Neural progenitor cell (in vitro differentiated cells): ENCODE results near the gene FOXK1. TPM values are rescaled to one million over a fixed set of nuclear protein-coding genes. Genes with fewer than 3 reads are reported as not detected.

Source experiments
- DNase-seq: peaks from one replicate; pipeline ENCODE4 v3.0.0-alpha.2; 2016; ENCODE audit warnings: low spot score
- H2AFZ ChIP-seq: fragments of 200-600 bp; sonication (generic); replicated peaks from 2 replicates; pipeline ENCODE4 v1.6.1; 2016; ENCODE audit warnings: antibody characterized with exemption
- H3F3A ChIP-seq: fragments of 200-600 bp; sonication (generic); 2 replicates; pipeline ENCODE4 v1.6.1; 2016; ENCODE audit warnings: antibody characterized with exemption, low read depth
- H3K27ac ChIP-seq: fragments of 200-600 bp; sonication (generic); 2 replicates; pipeline ENCODE4 v1.5.1; 2016; ENCODE audit warnings: mild to moderate bottlenecking
- H3K27me3 ChIP-seq: fragments of 200-600 bp; sonication (generic); 2 replicates; pipeline ENCODE4 v1.6.1; 2016; ENCODE audit warnings: mild to moderate bottlenecking, moderate library complexity
- H3K36me3 ChIP-seq: fragments of 200-600 bp; sonication (generic); 2 replicates; pipeline ENCODE4 v1.5.1; 2016
- H3K4me1 ChIP-seq: fragments of 200-600 bp; sonication (generic); 2 replicates; pipeline ENCODE4 v1.6.1; 2016; ENCODE audit warnings: mixed run types
- H3K4me2 ChIP-seq: fragments of 200-600 bp; sonication (generic); 2 replicates; pipeline ENCODE4 v1.6.1; 2016
- H3K4me3 ChIP-seq: fragments of 200-600 bp; sonication (generic); 2 replicates; pipeline ENCODE4 v1.5.1; 2016
- H3K79me2 ChIP-seq: fragments of 200-600 bp; sonication (generic); 2 replicates; pipeline ENCODE4 v1.6.1; 2016; ENCODE audit warnings: low read depth
- H3K9ac ChIP-seq: fragments of 200-600 bp; sonication (generic); 2 replicates; pipeline ENCODE4 v1.6.1; 2016
- H3K9me3 ChIP-seq: fragments of 200-600 bp; sonication (generic); 2 replicates; pipeline ENCODE4 v1.5.1; 2016; ENCODE audit warnings: low read depth
- H4K20me1 ChIP-seq: fragments of 200-600 bp; sonication (generic); 2 replicates; pipeline ENCODE4 v1.6.1; 2016; ENCODE audit warnings: low read depth
- H3K27ac Mint-ChIP-seq: 3 replicates; pipeline ENCODE4 v1.8.0; 2021; ENCODE audit warnings: mixed read lengths
- H3K27me3 Mint-ChIP-seq: 2 replicates; pipeline ENCODE4 v1.8.0; 2022; ENCODE audit warnings: low read depth, mild to moderate bottlenecking, inconsistent platforms, moderate library complexity, mixed read lengths; ENCODE audit not compliant: insufficient read depth
- H3K36me3 Mint-ChIP-seq: 3 replicates; pipeline ENCODE4 v1.8.0; 2021; ENCODE audit warnings: mixed read lengths
- H3K4me1 Mint-ChIP-seq: 3 replicates; pipeline ENCODE4 v1.8.0; 2021; ENCODE audit warnings: mixed read lengths
- H3K4me3 Mint-ChIP-seq: 3 replicates; pipeline ENCODE4 v1.8.0; 2021; ENCODE audit warnings: mild to moderate bottlenecking, moderate library complexity, mixed read lengths
- H3K9me3 Mint-ChIP-seq: 3 replicates; pipeline ENCODE4 v1.8.0; 2020; ENCODE audit warnings: mixed read lengths
- CTCF ChIP-seq: fragments of 200-600 bp; sonication (generic); IDR thresholded peaks from 2 replicates; pipeline ENCODE4 v1.5.1; 2017; ENCODE audit warnings: antibody characterized with exemption, mild to moderate bottlenecking
- EZH2 ChIP-seq: fragments of 200-600 bp; sonication (generic); IDR thresholded peaks from 2 replicates; pipeline ENCODE4 v1.6.1; 2017; ENCODE audit warnings: antibody characterized with exemption, mild to moderate bottlenecking, moderate library complexity
- EZH2phosphoT487 ChIP-seq: fragments of 200-600 bp; sonication (generic); IDR thresholded peaks from 2 replicates; pipeline ENCODE4 v1.6.1; 2017; ENCODE audit warnings: antibody characterized with exemption
- total RNA-seq: library from RNA; depleted of rRNA; stranded (reverse); fragments of >200 nt; gene quantifications from 2 replicates; pipeline ENCODE4 v1.2.3, GENCODE V29; 2015; ENCODE audit warnings: low replicate concordance

FOXK1 gene
- total RNA-seq, 1 donor from 2014 or later, result 11.1 TPM

DNA sequence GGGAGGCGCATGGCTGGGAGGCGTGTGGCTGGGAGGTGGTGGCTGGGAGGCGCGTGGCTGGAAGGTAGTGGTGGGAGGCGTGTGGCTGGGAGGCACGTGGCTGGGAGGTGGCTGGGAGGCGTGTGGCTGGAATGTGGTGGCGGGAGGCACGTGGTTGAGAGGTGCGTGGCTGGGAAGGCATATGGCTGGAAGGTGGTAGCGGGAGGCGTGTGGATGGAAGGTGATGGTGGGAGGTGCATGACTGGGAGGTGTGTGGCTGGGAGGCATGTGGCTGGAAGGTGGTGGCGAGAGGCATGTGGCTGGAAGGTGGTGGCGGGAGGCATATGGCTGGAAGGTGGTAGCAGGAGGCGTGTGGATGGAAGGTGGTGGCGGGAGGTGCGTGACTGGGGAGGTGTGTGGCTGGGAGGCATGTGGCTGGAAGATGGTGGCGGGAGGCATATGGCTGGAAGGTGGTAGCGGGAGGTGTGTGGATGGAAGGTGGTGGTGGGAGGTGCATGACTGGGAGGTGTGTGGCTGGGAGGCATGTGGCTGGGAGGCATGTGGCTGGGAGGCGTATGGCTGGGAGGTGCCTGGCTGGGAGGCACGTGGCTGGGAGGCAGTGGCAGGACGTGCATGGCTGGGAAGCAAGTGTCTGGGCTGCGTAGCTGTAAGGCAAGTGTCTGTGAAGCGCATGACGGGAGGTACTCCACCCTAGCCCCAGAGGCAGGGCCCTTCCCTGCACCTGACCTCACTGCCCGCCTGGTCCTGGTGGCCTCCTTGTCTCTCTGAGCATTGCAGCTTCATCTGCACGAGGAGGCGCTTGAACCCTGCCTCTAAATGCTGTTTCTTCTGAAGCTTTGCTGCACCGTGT lies 35.1 kb downstream of the FOXK1 start:
- peaks cover 4% of the 10 kb centered on the region for H3K27me3 ChIP-seq
- Mint-ChIP-seq H3K27ac (peak overlapping the region; percentile 69), H3K27me3 (peaks cover 9% of the 10 kb centered on the region), H3K36me3 (peaks cover 40% of the 10 kb centered on the region), H3K9me3 (peaks cover 30% of the 10 kb centered on the region), H3K4me1 (peaks cover 43% of the 10 kb centered on the region), H3K4me3 (no peak overlapping the region)
- H3K4me1 ChIP-seq, result no peaks in the 10 kb centered on the region
- no peak overlapping the region for H3K9ac ChIP-seq
- no peak overlapping the region for H2AFZ ChIP-seq
- H3K4me2 ChIP-seq, result no peak overlapping the region
- TF ChIP-seq EZH2 (no peak), CTCF (no peak), EZH2phosphoT487 (no peak)
- no peak for DNase-seq
- H3K79me2 ChIP-seq, result peaks cover 61% of the 10 kb centered on the region
- H3K36me3 ChIP-seq, result no peaks in the 10 kb centered on the region
- no peaks in the 10 kb centered on the region for H3F3A ChIP-seq
- peaks cover 71% of the 10 kb centered on the region for H4K20me1 ChIP-seq
- H3K27ac ChIP-seq, result no peak overlapping the region
- no peak overlapping the region for H3K4me3 ChIP-seq
- H3K9me3 ChIP-seq, result no peaks in the 10 kb centered on the region

DNA sequence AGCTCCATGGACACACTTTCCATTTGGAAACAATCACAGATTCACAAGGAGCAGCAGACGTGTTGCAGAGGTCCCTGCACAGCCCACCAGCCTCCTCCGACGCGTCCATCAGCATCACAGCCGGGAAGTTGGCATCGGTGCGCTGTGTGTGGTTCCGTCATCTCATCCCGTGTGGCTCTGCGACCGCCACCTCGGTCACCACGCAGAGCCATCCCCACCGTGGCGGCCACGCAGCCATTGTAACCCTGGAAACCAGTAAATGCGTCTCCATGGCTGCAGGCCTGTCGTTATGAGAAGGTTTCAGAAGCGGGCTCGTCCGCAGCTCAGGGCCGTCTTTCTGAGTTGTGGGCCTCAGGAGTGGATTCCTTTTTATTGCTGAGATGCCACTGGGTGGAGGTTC lies 36.0 kb downstream of the FOXK1 start:
- H2AFZ ChIP-seq, result no peak overlapping the region
- peaks cover 71% of the 10 kb centered on the region for H4K20me1 ChIP-seq
- Mint-ChIP-seq H3K27ac (peak overlapping the region; percentile 33), H3K36me3 (peaks cover 36% of the 10 kb centered on the region), H3K9me3 (peaks cover 25% of the 10 kb centered on the region), H3K27me3 (peaks cover 9% of the 10 kb centered on the region), H3K4me1 (peaks cover 46% of the 10 kb centered on the region), H3K4me3 (no peak overlapping the region)
- no peaks in the 10 kb centered on the region for H3K4me1 ChIP-seq
- TF ChIP-seq EZH2 (no peak), EZH2phosphoT487 (no peak), CTCF (no peak)
- no peak overlapping the region for H3K9ac ChIP-seq
- H3F3A ChIP-seq, result no peaks in the 10 kb centered on the region
- no peaks in the 10 kb centered on the region for H3K9me3 ChIP-seq
- H3K4me2 ChIP-seq, result no peak overlapping the region
- H3K36me3 ChIP-seq, result no peaks in the 10 kb centered on the region
- peaks cover 64% of the 10 kb centered on the region for H3K79me2 ChIP-seq
- no peak overlapping the region for H3K27ac ChIP-seq
- H3K27me3 ChIP-seq, result no peaks in the 10 kb centered on the region
- DNase-seq, result no peak
- no peak overlapping the region for H3K4me3 ChIP-seq

DNA sequence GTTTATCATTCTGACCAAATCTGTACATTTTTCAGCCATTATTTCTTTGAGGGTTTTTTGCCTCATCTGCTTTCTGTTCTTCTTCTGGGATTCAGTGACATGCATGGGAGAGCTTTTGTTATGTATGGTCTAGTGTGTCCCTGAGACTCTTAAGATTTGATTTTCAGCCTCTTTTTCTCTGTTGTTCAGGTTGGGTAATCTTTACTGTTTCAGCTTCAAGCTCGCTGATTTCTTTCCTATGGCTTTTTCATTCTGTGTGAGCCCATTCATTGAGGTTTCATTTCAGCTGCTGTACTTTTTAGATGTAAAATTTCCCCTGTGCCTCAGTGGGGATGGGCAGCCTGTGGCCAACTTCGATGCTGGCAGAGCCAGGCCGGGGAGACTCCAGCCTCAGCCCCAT lies 38.1 kb downstream of the FOXK1 start:
- no peak for TF ChIP-seq EZH2
- no peak for TF ChIP-seq CTCF
- TF ChIP-seq EZH2phosphoT487, result no peak
- no peaks in the 10 kb centered on the region for H3K9me3 ChIP-seq
- H4K20me1 ChIP-seq, result peaks cover 65% of the 10 kb centered on the region
- Mint-ChIP-seq H3K27ac (peak overlapping the region; percentile 78), H3K36me3 (peaks cover 24% of the 10 kb centered on the region), H3K9me3 (peaks cover 10% of the 10 kb centered on the region), H3K4me1 (peaks cover 61% of the 10 kb centered on the region), H3K4me3 (no peak overlapping the region), H3K27me3 (peaks cover 9% of the 10 kb centered on the region)
- peaks cover 62% of the 10 kb centered on the region for H3K79me2 ChIP-seq
- no peak overlapping the region for H3K9ac ChIP-seq
- H2AFZ ChIP-seq, result no peak overlapping the region
- H3K4me3 ChIP-seq, result no peak overlapping the region
- DNase-seq, result no peak
- H3K4me2 ChIP-seq, result no peak overlapping the region
- H3F3A ChIP-seq, result peaks cover 9% of the 10 kb centered on the region
- H3K27me3 ChIP-seq, result no peaks in the 10 kb centered on the region
- no peaks in the 10 kb centered on the region for H3K36me3 ChIP-seq
- H3K4me1 ChIP-seq, result peaks cover 8% of the 10 kb centered on the region
- H3K27ac ChIP-seq, result no peak overlapping the region
